SK-N-SH (cell line): ENCODE data around the gene RAB38. TPM values are rescaled to one million over a fixed set of nuclear protein-coding genes. Genes with fewer than 3 reads are reported as not detected.

Source experiments
- CTCF ChIA-PET: fragments of 300-600, 350-600 bp; formaldehyde crosslinking; extraction: SDS; loops from one replicate; lab custom pipeline; 2021; lab: Yijun Ruan, JAX
- POLR2A ChIA-PET: fragments of 350-600 bp; sonication (Branson Sonifier 250); formaldehyde crosslinking; extraction: SDS; loops from one replicate; lab custom pipeline; 2020; ENCODE audit warnings: antibody characterized with exemption, inconsistent platforms; lab: Yijun Ruan, JAX
- DNase-seq: peaks from one replicate; pipeline ENCODE4 v3.0.0; 2012
- H2AFZ ChIP-seq: fragments of 200-600 bp; sonication (generic); 2 replicates; pipeline ENCODE4 v1.8.1; 2016; ENCODE audit warnings: antibody characterized with exemption, mild to moderate bottlenecking, low read depth
- H3F3A ChIP-seq: fragments of 200-600 bp; sonication (generic); replicated peaks from 2 replicates; pipeline ENCODE3; 2016; ENCODE audit warnings: antibody characterized with exemption, mild to moderate bottlenecking; ENCODE audit not compliant: insufficient read depth
- H3K27ac ChIP-seq, 2 experiments: fragments of 200-500 bp in 1 of 2; fragments of 200-600 bp in 1 of 2; sonication (Bioruptor generic) in 1 of 2; sonication (generic), shearing (Covaris generic) in 1 of 2; 2 replicates each; pipeline versions ENCODE4 v1.5.1 to v1.6.1; 2014 to 2016; ENCODE audit warnings: low read depth in 2 of 2, inconsistent platforms in 1 of 2, low read length in 1 of 2, mild to moderate bottlenecking in 1 of 2, mixed read lengths in 1 of 2
- H3K27me3 ChIP-seq: fragments of 200-600 bp; sonication (generic), shearing (Covaris generic); 2 replicates; pipeline ENCODE4 v1.6.1; 2016; ENCODE audit warnings: mixed run types; ENCODE audit not compliant: insufficient read depth
- H3K36me3 ChIP-seq, 2 experiments: fragments of 200-500 bp in 1 of 2; fragments of 200-600 bp in 1 of 2; sonication (Bioruptor generic) in 1 of 2; sonication (generic) in 1 of 2; replicated peaks in 1 of 2; 2 replicates each; pipeline versions ENCODE3 to v1.5.1; 2014 to 2016; ENCODE audit warnings: low read length in 1 of 2, mild to moderate bottlenecking in 1 of 2; ENCODE audit not compliant: insufficient read depth in 2 of 2, control insufficient read depth in 1 of 2
- H3K4me1 ChIP-seq, 2 experiments: fragments of 200-500 bp in 1 of 2; fragments of 200-600 bp in 1 of 2; sonication (Bioruptor generic) in 1 of 2; sonication (generic), shearing (Covaris generic) in 1 of 2; 2 replicates each; pipeline versions ENCODE4 v1.5.1 to v1.6.1; 2014 to 2016; ENCODE audit warnings: low read depth in 1 of 2, low read length in 1 of 2, mixed run types in 1 of 2; ENCODE audit not compliant: insufficient read depth in 2 of 2, control insufficient read depth in 1 of 2
- H3K4me2 ChIP-seq: fragments of 200-600 bp; sonication (generic), shearing (Covaris generic); 2 replicates; pipeline ENCODE4 v1.6.1; 2017; ENCODE audit warnings: mixed run types
- H3K4me3 ChIP-seq, 2 experiments: fragments of 200-500 bp in 1 of 2; fragments of 200-600 bp in 1 of 2; sonication (Bioruptor generic) in 1 of 2; sonication (generic), shearing (Covaris generic) in 1 of 2; 2 replicates each; pipeline versions ENCODE4 v1.5.1 to v1.8.1; 2014 to 2016; ENCODE audit warnings: low read depth in 2 of 2, inconsistent platforms in 1 of 2, low read length in 1 of 2, mild to moderate bottlenecking in 1 of 2, mixed read lengths in 1 of 2, moderate library complexity in 1 of 2
- H3K79me2 ChIP-seq: fragments of 200-600 bp; sonication (generic); 2 replicates; pipeline ENCODE4 v1.8.1; 2017; ENCODE audit warnings: mild to moderate bottlenecking; ENCODE audit not compliant: insufficient read depth
- H3K9ac ChIP-seq: fragments of 200-600 bp; sonication (generic); 2 replicates; pipeline ENCODE4 v1.6.1; 2017; ENCODE audit warnings: mixed run types
- H3K9me2 ChIP-seq: fragments of 200-600 bp; sonication (generic); 2 replicates; pipeline ENCODE4 v1.6.1; 2017; ENCODE audit warnings: mixed run types
- H3K9me3 ChIP-seq: fragments of 200-600 bp; sonication (generic); 2 replicates; pipeline ENCODE4 v1.6.1; 2017; ENCODE audit warnings: mixed run types, mild to moderate bottlenecking, moderate library complexity
- H4K20me1 ChIP-seq: fragments of 200-600 bp; sonication (generic); 2 replicates; pipeline ENCODE4 v1.6.1; 2017; ENCODE audit warnings: mild to moderate bottlenecking, mixed run types; ENCODE audit not compliant: insufficient read depth
- CHD2 ChIP-seq: fragments of 150-350 bp; IDR thresholded peaks from 2 replicates; pipeline ENCODE4 v1.6.1; 2018; ENCODE audit warnings: low read length; ENCODE audit not compliant: partially characterized antibody
- ELF1 ChIP-seq: IDR thresholded peaks from 2 replicates; pipeline ENCODE4 v1.4.0; 2012
- FOSL2 ChIP-seq: IDR thresholded peaks from 2 replicates; pipeline ENCODE4 v1.4.0; 2012; ENCODE audit warnings: low read depth, mild to moderate bottlenecking, moderate library complexity, borderline replicate concordance
- GABPA ChIP-seq: IDR thresholded peaks from 2 replicates; pipeline ENCODE4 v1.4.0; 2012; ENCODE audit warnings: low read depth, mild to moderate bottlenecking
- GATA2 ChIP-seq: sonication (generic); formaldehyde crosslinking; IDR thresholded peaks from 2 replicates; pipeline ENCODE4 v1.5.0; 2020; ENCODE audit warnings: mild to moderate bottlenecking, missing genetic modification reagents
- MAX ChIP-seq: IDR thresholded peaks from 2 replicates; pipeline ENCODE4 v1.4.0; 2012; ENCODE audit warnings: low read depth
- MEF2A ChIP-seq: IDR thresholded peaks from 2 replicates; pipeline ENCODE4 v1.4.0; 2012; ENCODE audit warnings: low read depth, borderline replicate concordance
- MXI1 ChIP-seq: IDR thresholded peaks from 2 replicates; pipeline ENCODE4 v1.6.1; 2012; ENCODE audit warnings: mild to moderate bottlenecking, low read depth, low read length, improper control_type of control experiment
- NRF1 ChIP-seq: IDR thresholded peaks from 2 replicates; pipeline ENCODE4 v1.6.1; 2012; ENCODE audit warnings: low read depth, mild to moderate bottlenecking, low read length
- PBX3 ChIP-seq: IDR thresholded peaks from 2 replicates; pipeline ENCODE4; 2012
- POLR2AphosphoS5 ChIP-seq: IDR thresholded peaks from 2 replicates; pipeline ENCODE4 v1.6.1; 2012; ENCODE audit warnings: low read depth, low read length
- RAD21 ChIP-seq: IDR thresholded peaks from 2 replicates; pipeline ENCODE4 v1.6.1; 2012; ENCODE audit warnings: mild to moderate bottlenecking, low read length
- RCOR1 ChIP-seq: fragments of 150-350 bp; IDR thresholded peaks from 2 replicates; pipeline ENCODE4 v1.6.1; 2017; ENCODE audit warnings: antibody characterized with exemption, low read length
- RFX5 ChIP-seq: IDR thresholded peaks from 2 replicates; pipeline ENCODE4 v1.6.1; 2012; ENCODE audit warnings: mild to moderate bottlenecking, improper control_type of control experiment, low read length
- RXRA ChIP-seq: IDR thresholded peaks from 2 replicates; pipeline ENCODE4 v1.4.0; 2012; ENCODE audit warnings: low read depth, mild to moderate bottlenecking, borderline replicate concordance
- SMC3 ChIP-seq: IDR thresholded peaks from 2 replicates; pipeline ENCODE4 v1.6.1; 2012; ENCODE audit warnings: low read depth, low read length, improper control_type of control experiment
- WGBS: methylation state at CpG from one replicate; pipeline ENCODE4 v1.1.6; 2017; ENCODE audit warnings: low lambda C conversion rate; 5-methylcytosine and 5-hydroxymethylcytosine counted together
- polyA plus RNA-seq, 3 experiments: library from polyadenylated mRNA; depleted of rRNA; stranded (reverse); fragments of >200 nt; gene quantifications; 2 replicates each; pipeline ENCODE4 v1.2.3, GENCODE V29; 2012
- TF ChIP-seq, protein P1 (sequence below): fragments of 150-350 bp; IDR thresholded peaks from 2 replicates; pipeline ENCODE4 v1.6.1; 2016; ENCODE audit warnings: mild to moderate bottlenecking, low read depth, low read length

Gene RAB38
- polyA plus RNA-seq, 1 of the 3 experiments (the other 2 are of a cell fraction), result 0.66 TPM

- TF ChIP-seq MAX (no peak), GATA2 (CRISPR knock-in tag) (no peak), GABPA (no peak), CHD2 (no peak)
Measured at GRCh38 chr11:88164320-88164719, 10.9 kb downstream of the RAB38 start (continued).

DNA sequence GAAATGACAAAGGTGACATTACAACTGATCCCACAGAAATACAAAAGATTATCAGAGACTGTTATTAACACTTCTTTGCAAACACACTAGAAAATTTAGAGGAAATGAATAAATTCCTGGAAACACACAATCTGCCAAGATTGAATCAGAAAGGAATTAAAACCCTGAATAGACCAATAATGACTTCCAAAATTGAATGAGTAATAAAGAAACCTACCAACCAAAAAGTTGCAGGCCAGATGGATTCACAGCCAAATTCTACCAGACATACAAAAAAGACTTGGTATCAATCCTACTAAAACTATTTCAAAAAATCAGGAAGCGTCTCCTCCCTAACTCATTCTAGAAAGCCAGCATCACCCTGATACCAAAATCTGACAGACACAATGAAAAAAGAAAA, 17.2 kb downstream of the RAB38 start:
- Histone ChIP-seq H4K20me1 (no peaks in the 10 kb centered on the region), H3K4me1 (no peaks in the 10 kb centered on the region), H3K27ac (no peak overlapping the region), H3K79me2 (no peaks in the 10 kb centered on the region), H3K4me3 (no peak overlapping the region), H3K9ac (no peak overlapping the region), H2AFZ (no peak overlapping the region), H3K27me3 (no peaks in the 10 kb centered on the region), H3K9me3 (no peaks in the 10 kb centered on the region), H3F3A (no peaks in the 10 kb centered on the region), H3K36me3 (no peaks in the 10 kb centered on the region), H3K9me2 (no peaks in the 10 kb centered on the region), H3K4me2 (no peak overlapping the region)
- no peak for DNase-seq
- WGBS, result 0% methylated on average over 1 of the region's 1 CpG
- ChIA-PET POLR2A (no interaction called here), CTCF (no interaction called here)
- TF ChIP-seq NRF1 (no peak), SMC3 (no peak), FOSL2 (no peak), GABPA (no peak), MAX (no peak), RXRA (no peak), MXI1 (no peak), CHD2 (no peak), RFX5 (no peak), RAD21 (no peak), MEF2A (no peak), POLR2AphosphoS5 (no peak), ELF1 (no peak), PBX3 (no peak)

DNA sequence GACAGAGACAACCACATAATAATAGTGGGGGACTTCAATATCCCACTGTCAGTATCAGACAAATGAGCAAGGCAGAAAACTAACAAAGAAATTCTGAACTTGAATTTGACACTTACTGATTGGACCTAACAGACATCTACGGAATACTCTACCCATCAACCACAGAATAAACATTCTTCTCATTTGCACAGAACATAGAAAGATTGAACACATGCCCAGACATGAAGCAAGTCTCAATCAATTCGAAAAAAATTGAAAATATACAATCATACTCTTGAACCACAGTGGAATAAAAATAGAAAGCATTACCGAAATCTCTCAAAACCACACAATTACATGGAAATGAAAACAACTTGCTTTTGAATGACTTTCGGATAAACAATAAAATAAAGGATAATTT, 17.9 kb downstream of the RAB38 start:
- H3K9me3 ChIP-seq, result no peaks in the 10 kb centered on the region
- no peaks in the 10 kb centered on the region for H3K9me2 ChIP-seq
- ChIA-PET CTCF (no interaction called here), POLR2A (no interaction called here)
- H2AFZ ChIP-seq, result no peak overlapping the region
- H3K4me2 ChIP-seq, result no peak overlapping the region
- TF ChIP-seq RCOR1, result no peak
- no peak for TF ChIP-seq RAD21
- no peak for TF ChIP-seq RXRA
- no peak for TF ChIP-seq RFX5
- TF ChIP-seq SMC3, result no peak
- no peak for TF ChIP-seq MXI1
- TF ChIP-seq, protein P1, sequence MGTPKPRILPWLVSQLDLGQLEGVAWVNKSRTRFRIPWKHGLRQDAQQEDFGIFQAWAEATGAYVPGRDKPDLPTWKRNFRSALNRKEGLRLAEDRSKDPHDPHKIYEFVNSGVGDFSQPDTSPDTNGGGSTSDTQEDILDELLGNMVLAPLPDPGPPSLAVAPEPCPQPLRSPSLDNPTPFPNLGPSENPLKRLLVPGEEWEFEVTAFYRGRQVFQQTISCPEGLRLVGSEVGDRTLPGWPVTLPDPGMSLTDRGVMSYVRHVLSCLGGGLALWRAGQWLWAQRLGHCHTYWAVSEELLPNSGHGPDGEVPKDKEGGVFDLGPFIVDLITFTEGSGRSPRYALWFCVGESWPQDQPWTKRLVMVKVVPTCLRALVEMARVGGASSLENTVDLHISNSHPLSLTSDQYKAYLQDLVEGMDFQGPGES, result no peak
- H3K9ac ChIP-seq, result no peak overlapping the region
- no peaks in the 10 kb centered on the region for H3K27me3 ChIP-seq
- no peaks in the 10 kb centered on the region for H3K36me3 ChIP-seq
- DNase-seq, result no peak
- H3K4me3 ChIP-seq, result no peak overlapping the region
- H3F3A ChIP-seq, result no peaks in the 10 kb centered on the region
- H4K20me1 ChIP-seq, result no peaks in the 10 kb centered on the region
- WGBS, result 21% methylated on average over 4 of the region's 4 CpGs
- no peak overlapping the region for H3K27ac ChIP-seq
- H3K4me1 ChIP-seq, result no peaks in the 10 kb centered on the region
- no peaks in the 10 kb centered on the region for H3K79me2 ChIP-seq
